Bronchial epithelial cell (primary cell): ENCODE measurements around the gene C19orf33. TPM values are rescaled to one million over a fixed set of nuclear protein-coding genes. Genes with fewer than 3 reads are reported as not detected.
A peak's percentile ranks its signal among the peaks of the same experiment; 100 is the strongest.
"Not testable (repeated sequence)": the region's sequence is repeated elsewhere in the genome, so short reads cannot be mapped to it uniquely, and the experiment has no call there.

Experiments used
- DNase-seq: peaks from one replicate; pipeline ENCODE4 v3.0.0-alpha.2; 2010; ENCODE audit warnings: low read depth
- FAIRE-seq: peaks from 2 replicates; lab custom pipeline; 2011; peaks lifted over from hg19 to GRCh38; lab: Jason Lieb, UNC
- H3K27me3 ChIP-seq: 2 replicates; pipeline ENCODE4 v1.5.1; 2011; ENCODE audit warnings: low read length; ENCODE audit not compliant: control insufficient read depth, insufficient read depth
- H3K36me3 ChIP-seq: 2 replicates; pipeline ENCODE4 v1.5.1; 2011; ENCODE audit warnings: low read length; ENCODE audit not compliant: control insufficient read depth, insufficient read depth
- H3K4me3 ChIP-seq: 2 replicates; pipeline ENCODE4 v1.5.1; 2011; ENCODE audit warnings: mild to moderate bottlenecking, low read depth, low read length, control low read depth
- CTCF ChIP-seq: IDR thresholded peaks from 2 replicates; pipeline ENCODE4 v1.5.1; 2011; ENCODE audit warnings: mild to moderate bottlenecking, moderate library complexity, low read length, control low read depth, inconsistent platforms; ENCODE audit not compliant: insufficient read depth, severe bottlenecking
- total RNA-seq: library from RNA; depleted of rRNA; stranded (reverse); fragments of >200 nt; gene quantifications from 2 replicates; pipeline ENCODE4 v1.2.1, GENCODE V29; 2014

The C19orf33 gene
- total RNA-seq, 1 donor from 2014 or later = 266 TPM

- DNase-seq (no peak), FAIRE-seq (no peak)
- H3K36me3 ChIP-seq = peaks cover 20% of the 10 kb centered on the region
- H3K4me3 ChIP-seq = no peak overlapping the region
- TF ChIP-seq CTCF = no peak
- no peaks in the 10 kb centered on the region for H3K27me3 ChIP-seq
Observed at GRCh38 chr19:38331728-38332127, 27.7 kb downstream of the C19orf33 start.

- Histone ChIP-seq H3K36me3 (peaks cover 9% of the 10 kb centered on the region), H3K4me3 (no peak overlapping the region), H3K27me3 (no peaks in the 10 kb centered on the region)
- FAIRE-seq (no peak), DNase-seq (no peak)
- TF ChIP-seq CTCF = no peak
Observed at GRCh38 chr19:38333245-38333644, 29.2 kb downstream of the C19orf33 start.

- DNase-seq (peak; percentile 86), FAIRE-seq (no peak)
- peak overlapping the region; percentile 92 for H3K4me3 ChIP-seq
- TF ChIP-seq CTCF = no peak
- H3K36me3 ChIP-seq = peaks cover 6% of the 10 kb centered on the region
- no peaks in the 10 kb centered on the region for H3K27me3 ChIP-seq
Observed at GRCh38 chr19:38335949-38336637, 32.0 kb downstream of the C19orf33 start.

GRCh38 chr19:38336638-38337359 lies 32.7 kb downstream of the C19orf33 start:
- no peak for TF ChIP-seq CTCF
- DNase-seq (peak; percentile 90), FAIRE-seq (no peak)
- Histone ChIP-seq H3K4me3 (peak overlapping the region; percentile 92), H3K36me3 (peaks cover 6% of the 10 kb centered on the region), H3K27me3 (no peaks in the 10 kb centered on the region)

GRCh38 chr19:38337360-38337653 lies 33.3 kb downstream of the C19orf33 start:
- Histone ChIP-seq H3K4me3 (peak overlapping the region; percentile 92), H3K36me3 (peaks cover 6% of the 10 kb centered on the region), H3K27me3 (no peaks in the 10 kb centered on the region)
- FAIRE-seq (no peak), DNase-seq (no peak)
- no peak for TF ChIP-seq CTCF

- H3K36me3 ChIP-seq, FAIRE-seq, H3K4me3 ChIP-seq, DNase-seq, H3K27me3 ChIP-seq: not testable (repeated sequence)
Observed at GRCh38 chr19:38339011-38339410, 35.0 kb downstream of the C19orf33 start.
